Immature natural killer cell (primary cell): ENCODE measurements around the gene PHF19. TPM values are rescaled to one million over a fixed set of nuclear protein-coding genes. Genes with fewer than 3 reads are reported as not detected.

Experiments used
- DNase-seq, 3 donors: peaks; one replicate each; pipeline ENCODE4 v3.0.0; 2022; ENCODE audit warnings: mixed read lengths in 1 of 3
- H3K27ac Mint-ChIP-seq, 6 donors: one replicate each; pipeline ENCODE4 v1.8.0; 2020; ENCODE audit warnings: mixed read lengths in 6 of 6, mild to moderate bottlenecking in 5 of 6, inconsistent platforms in 4 of 6, moderate library complexity in 3 of 6
- H3K27me3 Mint-ChIP-seq, 3 donors: one replicate each; pipeline ENCODE4 v1.8.0; 2020 to 2021; ENCODE audit warnings: low read depth in 3 of 3, mild to moderate bottlenecking in 3 of 3, mixed read lengths in 3 of 3, moderate library complexity in 3 of 3, inconsistent platforms in 1 of 3
- H3K36me3 Mint-ChIP-seq, 3 donors: one replicate each; pipeline ENCODE4 v1.8.0; 2020; ENCODE audit warnings: mixed read lengths in 3 of 3, inconsistent platforms in 2 of 3, mild to moderate bottlenecking in 2 of 3
- H3K4me1 Mint-ChIP-seq, 2 donors: one replicate each; pipeline ENCODE4 v1.8.0; 2020; ENCODE audit warnings: inconsistent platforms in 2 of 2, mild to moderate bottlenecking in 2 of 2, mixed read lengths in 2 of 2, moderate library complexity in 1 of 2
- H3K4me3 Mint-ChIP-seq, 5 donors: one replicate each; pipeline ENCODE4 v1.8.0; 2020; ENCODE audit warnings: mild to moderate bottlenecking in 5 of 5, mixed read lengths in 5 of 5, inconsistent platforms in 3 of 5, moderate library complexity in 3 of 5
- H3K9me3 Mint-ChIP-seq, 6 donors: one replicate each; pipeline ENCODE4 v1.8.0; 2020; ENCODE audit warnings: mild to moderate bottlenecking in 6 of 6, mixed read lengths in 6 of 6, inconsistent platforms in 4 of 6, moderate library complexity in 3 of 6
- polyA plus RNA-seq, 3 donors: library from polyadenylated mRNA; unstranded; fragments of 300-500 nt; fragmentation: Illumina TruSeq; gene quantifications; one replicate each; pipeline ENCODE4 v1.2.3, GENCODE V29; 2021

The PHF19 gene
- polyA plus RNA-seq, 3 donors from 2014 or later, result 12.1 to 12.9 (median 12.8) TPM

- peak overlapping the region in 2 of 6 donors; percentile 18 to 22 for H3K27ac Mint-ChIP-seq
- no peak for DNase-seq
- peaks cover 7 to 19% (median 10%) of the 10 kb centered on the region in 3 donors for H3K36me3 Mint-ChIP-seq
- peaks cover 0 to 2% (median 0%) of the 10 kb centered on the region in 3 donors for H3K27me3 Mint-ChIP-seq
- H3K4me1 Mint-ChIP-seq, result peaks cover 0 to 2% of the 10 kb centered on the region in 2 donors
- no peaks in the 10 kb centered on the region for H3K9me3 Mint-ChIP-seq
- H3K4me3 Mint-ChIP-seq, result no peak overlapping the region
These were observed 19.1 kb downstream of the PHF19 start for GRCh38 chr9:120857902-120858301.

- Mint-ChIP-seq H3K4me1 (peaks cover 0 to 2% of the 10 kb centered on the region in 2 donors), H3K27me3 (peaks cover 0 to 2% (median 0%) of the 10 kb centered on the region in 3 donors), H3K27ac (peak overlapping the region in 1 of 6 donors; percentile 45), H3K4me3 (no peak overlapping the region), H3K9me3 (no peaks in the 10 kb centered on the region), H3K36me3 (peaks cover 7 to 21% (median 10%) of the 10 kb centered on the region in 3 donors)
- DNase-seq, result no peak
These were observed 19.5 kb downstream of the PHF19 start for GRCh38 chr9:120857481-120857880.

GRCh38 chr9:120856700-120857099 is 20.3 kb downstream of the PHF19 start:
- H3K36me3 Mint-ChIP-seq, result peaks cover 7 to 27% (median 10%) of the 10 kb centered on the region in 3 donors
- peak overlapping the region in 2 of 6 donors; percentile 55 to 62 for H3K27ac Mint-ChIP-seq

GRCh38 chr9:120855827-120856670 is 20.9 kb downstream of the PHF19 start:
- peaks cover 0 to 2% (median 0%) of the 10 kb centered on the region in 3 donors for H3K27me3 Mint-ChIP-seq
- no peak for DNase-seq
- H3K4me3 Mint-ChIP-seq, result no peak overlapping the region
- peaks cover 0 to 2% of the 10 kb centered on the region in 2 donors for H3K4me1 Mint-ChIP-seq
- peak overlapping the region in 1 of 6 donors; percentile 22 for H3K27ac Mint-ChIP-seq
- no peaks in the 10 kb centered on the region for H3K9me3 Mint-ChIP-seq
- H3K36me3 Mint-ChIP-seq, result peaks cover 7 to 23% (median 10%) of the 10 kb centered on the region in 3 donors

More at GRCh38 chr9:120856700-120857099, 20.3 kb downstream of the PHF19 start:
- Mint-ChIP-seq H3K4me3 (no peak overlapping the region), H3K27me3 (peaks cover 0 to 2% (median 0%) of the 10 kb centered on the region in 3 donors), H3K9me3 (no peaks in the 10 kb centered on the region), H3K4me1 (peaks cover 0 to 2% of the 10 kb centered on the region in 2 donors)
- DNase-seq, result no peak

GRCh38 chr9:120854596-120855327 is 22.2 kb downstream of the PHF19 start:
- peaks cover 3 to 24% (median 7%) of the 10 kb centered on the region in 3 donors for H3K36me3 Mint-ChIP-seq
- H3K4me1 Mint-ChIP-seq, result peaks cover 2 to 7% of the 10 kb centered on the region in 2 donors
- DNase-seq, result no peak
- H3K4me3 Mint-ChIP-seq, result no peak overlapping the region
- H3K27me3 Mint-ChIP-seq, result peaks cover 0 to 2% (median 0%) of the 10 kb centered on the region in 3 donors
- H3K9me3 Mint-ChIP-seq, result no peaks in the 10 kb centered on the region
- H3K27ac Mint-ChIP-seq, result peak overlapping the region in 2 of 6 donors; percentile 3 to 12

GRCh38 chr9:120853198-120853597 is 23.8 kb downstream of the PHF19 start:
- Mint-ChIP-seq H3K27ac (no peak overlapping the region), H3K27me3 (no peaks in the 10 kb centered on the region), H3K4me1 (peaks cover 0 to 12% of the 10 kb centered on the region in 2 donors)

GRCh38 chr9:120852240-120853010 is 24.6 kb downstream of the PHF19 start:
- Mint-ChIP-seq H3K9me3 (no peaks in the 10 kb centered on the region), H3K4me3 (no peak overlapping the region), H3K36me3 (peaks cover 0 to 27% (median 4%) of the 10 kb centered on the region in 3 donors), H3K27me3 (no peaks in the 10 kb centered on the region), H3K27ac (peak overlapping the region in 3 of 6 donors; percentile 38 to 63 (median 45)), H3K4me1 (peaks cover 2 to 20% of the 10 kb centered on the region in 2 donors)
- no peak for DNase-seq

More at GRCh38 chr9:120853198-120853597, 23.8 kb downstream of the PHF19 start:
- H3K4me3 Mint-ChIP-seq, result no peak overlapping the region
- DNase-seq, result no peak
- H3K36me3 Mint-ChIP-seq, result peaks cover 0 to 23% (median 2%) of the 10 kb centered on the region in 3 donors
- no peaks in the 10 kb centered on the region for H3K9me3 Mint-ChIP-seq

GRCh38 chr9:120851449-120851848 is 25.5 kb downstream of the PHF19 start:
- Mint-ChIP-seq H3K27me3 (no peaks in the 10 kb centered on the region), H3K4me3 (no peak overlapping the region), H3K27ac (peak overlapping the region in 1 of 6 donors; percentile 18), H3K4me1 (peaks cover 2 to 30% of the 10 kb centered on the region in 2 donors), H3K36me3 (peaks cover 0 to 27% (median 4%) of the 10 kb centered on the region in 3 donors), H3K9me3 (no peaks in the 10 kb centered on the region)
- DNase-seq, result no peak

- H3K4me3 Mint-ChIP-seq, result no peak overlapping the region
- peaks cover 2 to 37% of the 10 kb centered on the region in 2 donors for H3K4me1 Mint-ChIP-seq
- no peaks in the 10 kb centered on the region for H3K27me3 Mint-ChIP-seq
- no peaks in the 10 kb centered on the region for H3K9me3 Mint-ChIP-seq
- no peak overlapping the region for H3K27ac Mint-ChIP-seq
- H3K36me3 Mint-ChIP-seq, result peaks cover 0 to 31% (median 4%) of the 10 kb centered on the region in 3 donors
- no peak for DNase-seq
These were observed 26.7 kb downstream of the PHF19 start for GRCh38 chr9:120850315-120850714.

GRCh38 chr9:120846906-120847305 is 30.1 kb downstream of the PHF19 start:
- Mint-ChIP-seq H3K9me3 (no peaks in the 10 kb centered on the region), H3K4me1 (peaks cover 33 to 71% of the 10 kb centered on the region in 2 donors), H3K27ac (peak overlapping the region in 1 of 6 donors; percentile 56), H3K36me3 (peaks cover 0 to 24% (median 4%) of the 10 kb centered on the region in 3 donors), H3K4me3 (no peak overlapping the region), H3K27me3 (peaks cover 2 to 8% (median 3%) of the 10 kb centered on the region in 3 donors)
- no peak for DNase-seq

GRCh38 chr9:120846251-120846889 is 30.6 kb downstream of the PHF19 start:
- no peak for DNase-seq
- peaks cover 2 to 8% (median 3%) of the 10 kb centered on the region in 3 donors for H3K27me3 Mint-ChIP-seq
- H3K36me3 Mint-ChIP-seq, result peaks cover 3 to 24% (median 8%) of the 10 kb centered on the region in 3 donors
- H3K9me3 Mint-ChIP-seq, result no peaks in the 10 kb centered on the region
- H3K4me3 Mint-ChIP-seq, result no peak overlapping the region
- peak overlapping the region in 2 of 6 donors; percentile 13 to 23 for H3K27ac Mint-ChIP-seq
- peaks cover 39 to 76% of the 10 kb centered on the region in 2 donors for H3K4me1 Mint-ChIP-seq

- no peak for DNase-seq
- H3K36me3 Mint-ChIP-seq, result peaks cover 4 to 19% (median 8%) of the 10 kb centered on the region in 3 donors
- peaks cover 2 to 8% (median 3%) of the 10 kb centered on the region in 3 donors for H3K27me3 Mint-ChIP-seq
- no peaks in the 10 kb centered on the region for H3K9me3 Mint-ChIP-seq
- H3K4me1 Mint-ChIP-seq, result peaks cover 40 to 75% of the 10 kb centered on the region in 2 donors
- peak overlapping the region; percentile 58 to 97 (median 92) for H3K27ac Mint-ChIP-seq
- H3K4me3 Mint-ChIP-seq, result peak overlapping the region in 1 of 5 donors; percentile 96
These were observed 31.7 kb downstream of the PHF19 start for GRCh38 chr9:120845255-120845654.
